ENCODE measurements around the gene MINDY2. TPM values are rescaled to one million over a fixed set of nuclear protein-coding genes. Genes with fewer than 3 reads are reported as not detected.
A peak's percentile ranks its signal among the peaks of the same experiment; 100 is the strongest.

The MINDY2 gene
- total and polyA plus RNA-seq, 2 experiments from 2014 or later: 36.3 to 47.9 TPM

- Histone ChIP-seq H2AFZ (no peak overlapping the region), H3K4me3 (no peak overlapping the region), H3F3A (replicated peaks; ENCODE audit: low read depth) (no peaks in the 10 kb centered on the region), H3K36me3 (ENCODE audit: insufficient read depth) (no peaks in the 10 kb centered on the region), H3K4me2 (no peak overlapping the region), H3K9me2 (ENCODE audit: insufficient read depth) (no peaks in the 10 kb centered on the region), H3K27ac (ENCODE audit: low read depth) (no peak overlapping the region), H3K79me2 (replicated peaks; ENCODE audit: insufficient read depth) (no peaks in the 10 kb centered on the region), H3K4me1 (ENCODE audit: insufficient read depth) (0 out of 2 replicates have a peak, but pooled peaks cover 2% of the 10 kb centered on the region), H3K27me3 (ENCODE audit: insufficient read depth) (no peaks in the 10 kb centered on the region), H4K20me1 (replicated peaks; ENCODE audit: insufficient read depth) (no peaks in the 10 kb centered on the region)
- TF ChIP-seq CTCF (conservative IDR thresholded peaks at IDR 0.05; ENCODE audit: low read depth in 2 of 2): peak in 1 of 2 experiments; percentile 33; a peak in 1 of 4 replicates
- TF ChIP-seq EZH2phosphoT487 (IDR thresholded peaks at IDR 0.05; ENCODE audit: unreplicated experiment): no peak
- no peaks in the 10 kb centered on the region; the same call in 2 of the 3 replicates for H3K4me1 Mint-ChIP-seq
- ATAC-seq (no peak), DNase-seq (ENCODE audit: low spot score) (no peak)
- H3K27me3 Mint-ChIP-seq (ENCODE audit: insufficient read depth, low read depth, poor library complexity): peaks cover 3% of the 10 kb centered on the region
- H3K36me3 Mint-ChIP-seq (ENCODE audit: low read depth): no peaks in the 10 kb centered on the region
- H3K9me3 Mint-ChIP-seq: no peaks in the 10 kb centered on the region
- H3K4me3 Mint-ChIP-seq: no peak overlapping the region
- no peak overlapping the region for H3K27ac Mint-ChIP-seq
These were observed 13.0 kb upstream of the MINDY2 start for GRCh38 chr15:58758141-58758540.

GRCh38 chr15:58760385-58761009 is 10.6 kb upstream of the MINDY2 start:
- Histone ChIP-seq H3K4me2 (no peak overlapping the region), H3K9me2 (ENCODE audit: insufficient read depth) (no peaks in the 10 kb centered on the region), H3K36me3 (ENCODE audit: insufficient read depth) (no peaks in the 10 kb centered on the region; the same call in 1 of the 2 replicates), H3K4me1 (ENCODE audit: insufficient read depth) (0 out of 2 replicates have a peak, but pooled peaks cover 2% of the 10 kb centered on the region), H3K79me2 (replicated peaks; ENCODE audit: insufficient read depth) (no peaks in the 10 kb centered on the region), H3F3A (replicated peaks; ENCODE audit: low read depth) (no peaks in the 10 kb centered on the region), H3K27ac (ENCODE audit: low read depth) (no peak overlapping the region), H2AFZ (no peak overlapping the region), H3K27me3 (ENCODE audit: insufficient read depth) (no peaks in the 10 kb centered on the region), H4K20me1 (replicated peaks; ENCODE audit: insufficient read depth) (no peaks in the 10 kb centered on the region), H3K4me3 (no peak overlapping the region)
- H3K27me3 Mint-ChIP-seq (ENCODE audit: insufficient read depth, low read depth, poor library complexity): peaks cover 6% of the 10 kb centered on the region
- peaks cover 9% of the 10 kb centered on the region for H3K9me3 Mint-ChIP-seq
- peaks cover 7% of the 10 kb centered on the region; the same call in 1 of the 3 replicates for H3K36me3 Mint-ChIP-seq (ENCODE audit: low read depth)
- ATAC-seq (peak; percentile 43), DNase-seq (ENCODE audit: low spot score) (peak; percentile 53)
- no peak overlapping the region for H3K27ac Mint-ChIP-seq
- no peaks in the 10 kb centered on the region for H3K4me1 Mint-ChIP-seq
- TF ChIP-seq ZNF331 (CRISPR knock-in tag; IDR thresholded peaks at IDR 0.05; ENCODE audit: low read depth): no peak
- TF ChIP-seq NANOG (IDR thresholded peaks at IDR 0.05; ENCODE audit: borderline replicate concordance): no peak
- no peak for TF ChIP-seq ETS1 (IDR thresholded peaks at IDR 0.05)
- no peak for TF ChIP-seq EZH2 (IDR thresholded peaks at IDR 0.05; ENCODE audit: low read depth, unreplicated experiment)
- TF ChIP-seq CTCF (conservative IDR thresholded peaks at IDR 0.05; ENCODE audit: low read depth in 2 of 2): peak; percentile 40 to 45; a peak in 3 of 4 replicates
- no peak overlapping the region for H3K4me3 Mint-ChIP-seq
